Vagina (tissue), 2 donors: ENCODE data around the gene CBFB.

Experiments
- CTCF ChIP-seq, 3 experiments: fragments of 450-650 bp in 2 of 3; fragments of 200-600 bp in 1 of 3; sonication (generic) in 1 of 3; IDR thresholded peaks; one replicate each; pipeline ENCODE4 v1.5.1; 2017 to 2019; ENCODE audit warnings: antibody characterized with exemption in 3 of 3, mild to moderate bottlenecking in 2 of 3, moderate library complexity in 2 of 3
- POLR2A ChIP-seq, 2 donors: fragments of 450-650 bp; IDR thresholded peaks; one replicate each; pipeline ENCODE4 v1.6.1; 2017; ENCODE audit warnings: antibody characterized with exemption in 2 of 2, mild to moderate bottlenecking in 2 of 2, moderate library complexity in 2 of 2
- POLR2AphosphoS5 ChIP-seq, 2 donors: sonication (generic); formaldehyde crosslinking; IDR thresholded peaks; one replicate each; pipeline ENCODE4 v1.9.0; 2017; ENCODE audit warnings: antibody characterized with exemption in 2 of 2, mild to moderate bottlenecking in 2 of 2, low read depth in 1 of 2; ENCODE audit not compliant: insufficient read depth in 1 of 2

GRCh38 chr16:67028167-67028695, 718 bp upstream of the CBFB start:
- TF ChIP-seq POLR2A (IDR thresholded peaks at IDR 0.05) = no peak
- no peak for TF ChIP-seq CTCF (IDR thresholded peaks at IDR 0.05)
- TF ChIP-seq POLR2AphosphoS5 (IDR thresholded peaks at IDR 0.05; ENCODE audit: insufficient read depth in 1 of 2, low read depth in 1 of 2) = no peak
